H1 (cell line): ENCODE results near the gene CHRM4. TPM values are rescaled to one million over a fixed set of nuclear protein-coding genes. Genes with fewer than 3 reads are reported as not detected.

Experiments
- POLR2AphosphoS5 ChIP-seq: IDR thresholded peaks from 2 replicates; pipeline ENCODE4 v1.6.1; 2011; ENCODE audit warnings: low read depth, low read length
- polyA plus RNA-seq, 7 experiments: library from polyadenylated mRNA; depleted of rRNA in 3 of 7; stranded (reverse) in 5 of 7; unstranded in 2 of 7; fragments of >200 nt in 5 of 7; fragments of 200-250 nt in 2 of 7; gene quantifications; 1 replicate in 5 of 7; 2 replicates in 1 of 7; 4 replicates in 1 of 7; pipeline versions ENCODE4 v1.2.1 to v1.2.3, GENCODE V29; 2011 to 2013; ENCODE audit warnings: missing spikeins in 2 of 7, mixed read lengths in 2 of 7
- total RNA-seq: library from RNA; stranded (reverse); fragmentation: NEBNext Ultra II Directional; extraction: Animal tissue kit (Norgen Biotek cat#: 25700); gene quantifications from 2 replicates; pipeline ENCODE4 v1.2.1, GENCODE V29; 2021

Gene CHRM4
- total and polyA plus RNA-seq, 2 of the 8 experiments (the other 6 are each of a cell fraction or from before 2014, with no cell fraction given) = 1.1 to 1.3 TPM

DNA sequence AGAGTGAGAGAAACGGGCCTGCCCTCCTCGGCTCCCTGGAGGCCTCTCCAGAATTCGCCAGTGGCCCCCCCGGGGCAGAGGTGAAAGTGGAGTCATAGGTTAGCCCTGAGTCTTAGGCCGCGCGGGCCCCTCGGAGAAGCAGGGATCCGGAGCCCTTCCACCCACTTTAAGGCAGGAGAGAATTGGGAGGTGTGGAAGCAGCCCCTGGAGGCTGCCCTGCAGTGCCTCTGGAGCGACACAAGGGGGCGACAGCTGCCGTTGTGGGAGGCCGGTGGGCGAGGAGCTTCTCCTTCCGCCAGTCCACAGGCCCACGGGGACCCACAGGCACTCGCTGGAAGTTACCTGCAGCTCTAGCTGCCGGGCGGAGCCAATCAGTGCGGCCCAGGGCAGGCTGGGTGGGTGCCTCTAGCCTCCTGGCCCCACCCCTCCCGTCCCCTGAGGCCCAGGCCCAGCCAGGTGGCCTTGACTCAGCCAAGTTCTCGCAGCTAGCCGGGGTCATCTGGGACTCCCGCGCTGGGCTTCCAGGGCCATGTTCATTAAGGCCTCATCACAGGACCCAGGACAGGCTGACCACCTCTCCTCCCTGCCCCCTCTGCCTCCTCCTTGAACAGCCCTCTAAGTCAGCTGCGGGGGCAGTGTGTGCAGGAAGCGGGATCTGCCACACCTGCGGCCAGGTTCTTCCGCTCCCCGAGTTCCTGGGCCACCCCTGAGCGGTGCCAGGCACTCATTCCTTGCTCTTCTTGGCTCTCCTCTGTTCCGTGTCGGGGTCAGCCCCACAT is 39.3 kb downstream of the CHRM4 start (continued):
- no peak for TF ChIP-seq POLR2AphosphoS5
